VCaP (cell line): ENCODE data around the gene DBN1.

Experiments used
- H3K27ac ChIP-seq: fragments of 450-650 bp; 2 replicates; pipeline ENCODE4 v1.5.1; 2017
- TF ChIP-seq, protein P1 (sequence below): fragments of 450-650 bp; conservative IDR thresholded peaks from 2 replicates; pipeline ENCODE4 v1.5.1; 2017; ENCODE audit warnings: mild to moderate bottlenecking, moderate library complexity

DBN1 gene

DNA sequence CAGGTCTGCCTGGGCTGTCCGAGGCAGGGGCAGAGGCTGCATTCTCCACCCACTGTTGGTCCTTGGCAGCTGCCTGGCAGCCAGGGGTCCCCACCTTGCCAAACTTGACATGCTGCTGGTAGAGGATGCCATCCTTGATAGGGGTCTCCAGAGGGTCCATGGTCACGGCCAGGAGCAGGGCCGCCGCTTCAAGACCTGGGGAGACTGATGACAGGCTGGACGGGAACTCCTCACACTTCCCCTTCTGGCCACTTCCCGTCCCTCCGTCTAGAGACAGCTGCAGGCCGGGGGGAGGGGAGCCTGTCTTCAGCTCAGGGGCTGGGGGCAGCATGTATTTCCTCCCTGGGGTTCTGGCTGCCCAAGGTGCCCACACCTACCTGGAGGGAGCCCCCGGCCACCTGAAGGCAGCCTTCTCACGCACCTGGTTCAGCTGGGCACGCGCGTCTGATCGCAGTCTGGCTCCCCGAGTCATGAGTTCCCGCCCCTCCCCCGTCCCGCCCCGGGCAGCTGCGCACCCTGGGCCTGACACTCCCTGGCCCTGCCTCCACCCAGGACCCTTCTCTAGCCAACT lies 36.0 kb upstream of the DBN1 start, which contains the start of gene DOK3:
DOK3 (minus strand) TSS at position 446 of the 571 bp plus-strand sequence; CDS start at position 160, 286 bp downstream.
- TF ChIP-seq, protein P1, sequence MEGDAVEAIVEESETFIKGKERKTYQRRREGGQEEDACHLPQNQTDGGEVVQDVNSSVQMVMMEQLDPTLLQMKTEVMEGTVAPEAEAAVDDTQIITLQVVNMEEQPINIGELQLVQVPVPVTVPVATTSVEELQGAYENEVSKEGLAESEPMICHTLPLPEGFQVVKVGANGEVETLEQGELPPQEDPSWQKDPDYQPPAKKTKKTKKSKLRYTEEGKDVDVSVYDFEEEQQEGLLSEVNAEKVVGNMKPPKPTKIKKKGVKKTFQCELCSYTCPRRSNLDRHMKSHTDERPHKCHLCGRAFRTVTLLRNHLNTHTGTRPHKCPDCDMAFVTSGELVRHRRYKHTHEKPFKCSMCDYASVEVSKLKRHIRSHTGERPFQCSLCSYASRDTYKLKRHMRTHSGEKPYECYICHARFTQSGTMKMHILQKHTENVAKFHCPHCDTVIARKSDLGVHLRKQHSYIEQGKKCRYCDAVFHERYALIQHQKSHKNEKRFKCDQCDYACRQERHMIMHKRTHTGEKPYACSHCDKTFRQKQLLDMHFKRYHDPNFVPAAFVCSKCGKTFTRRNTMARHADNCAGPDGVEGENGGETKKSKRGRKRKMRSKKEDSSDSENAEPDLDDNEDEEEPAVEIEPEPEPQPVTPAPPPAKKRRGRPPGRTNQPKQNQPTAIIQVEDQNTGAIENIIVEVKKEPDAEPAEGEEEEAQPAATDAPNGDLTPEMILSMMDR, result no peak
- H3K27ac ChIP-seq, result no peak within 1 kb of the TSS

DNA sequence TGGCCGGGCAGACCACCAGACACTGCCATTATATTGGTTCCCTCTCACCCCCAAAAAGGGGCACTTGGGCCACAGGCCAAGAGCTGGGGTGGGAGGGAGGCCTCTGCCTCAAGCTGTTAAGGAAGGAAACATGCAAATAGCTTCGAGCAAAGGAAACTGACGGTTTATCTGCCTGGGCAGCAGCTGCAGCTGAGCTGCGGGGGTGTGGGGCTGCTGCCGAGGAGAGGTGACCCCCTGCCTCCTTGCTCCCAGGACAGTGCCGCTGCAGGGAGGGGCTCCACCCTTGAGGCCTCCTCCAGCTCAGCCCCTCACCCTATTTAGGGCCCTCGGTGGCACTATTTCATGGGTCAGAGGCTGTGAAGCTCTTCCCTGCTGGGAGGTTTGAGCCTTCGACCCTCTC lies 35.4 kb upstream of the DBN1 start:
- no peak overlapping the region for H3K27ac ChIP-seq
- TF ChIP-seq, protein P1, result no peak

DNA sequence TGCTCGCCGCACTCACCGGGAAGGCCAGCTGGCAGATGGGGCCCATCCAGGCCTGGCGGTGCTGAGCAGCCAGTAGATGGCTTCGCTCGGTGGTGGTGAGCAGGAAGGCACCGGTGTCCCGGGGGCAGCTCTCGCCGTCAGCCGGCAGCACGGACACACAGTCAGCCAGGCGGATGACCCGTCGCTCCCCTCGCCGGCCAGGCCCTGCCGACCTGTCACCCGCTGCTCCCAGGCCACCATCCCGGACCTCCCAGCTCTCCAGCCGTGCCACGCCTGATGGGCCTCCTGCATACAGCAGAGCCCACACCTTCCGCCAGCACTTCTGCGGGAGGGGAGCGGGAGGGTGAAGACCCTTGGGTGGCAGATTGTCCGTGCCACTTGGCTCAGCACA lies 34.8 kb upstream of the DBN1 start:
- H3K27ac ChIP-seq, result no peak overlapping the region
- TF ChIP-seq, protein P1, result no peak

DNA sequence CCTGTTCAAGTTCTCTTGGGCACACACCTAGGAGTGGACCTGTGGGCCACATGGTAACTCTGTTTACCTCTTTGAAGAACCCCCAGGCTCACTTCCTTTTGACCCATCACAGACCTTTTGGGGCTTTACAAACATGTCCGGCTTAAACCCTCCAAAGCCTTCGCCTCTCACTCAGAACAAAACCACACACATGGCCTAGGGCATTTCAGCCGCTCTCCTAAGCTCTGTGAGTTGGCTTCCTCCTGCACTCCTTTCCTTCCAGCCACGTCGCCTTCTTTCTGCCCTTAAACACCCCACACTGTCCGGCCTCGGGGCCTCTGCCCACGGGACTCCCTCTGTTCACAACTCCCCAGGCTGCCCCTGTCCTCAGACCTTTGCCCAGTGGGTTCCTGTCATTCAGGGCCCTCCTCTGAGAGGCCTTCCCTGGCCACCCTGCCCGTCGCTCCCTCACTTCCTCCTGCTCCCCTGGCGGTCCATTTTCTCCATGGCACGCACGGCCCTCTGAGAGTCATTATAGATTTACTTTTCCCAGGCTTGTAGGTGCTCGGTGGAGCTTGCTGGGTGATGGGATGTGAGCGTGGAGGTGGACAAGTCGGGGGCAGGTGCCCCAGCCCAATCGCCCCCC lies 34.3 kb upstream of the DBN1 start:
- TF ChIP-seq, protein P1, result no peak
- no peak overlapping the region for H3K27ac ChIP-seq

DNA sequence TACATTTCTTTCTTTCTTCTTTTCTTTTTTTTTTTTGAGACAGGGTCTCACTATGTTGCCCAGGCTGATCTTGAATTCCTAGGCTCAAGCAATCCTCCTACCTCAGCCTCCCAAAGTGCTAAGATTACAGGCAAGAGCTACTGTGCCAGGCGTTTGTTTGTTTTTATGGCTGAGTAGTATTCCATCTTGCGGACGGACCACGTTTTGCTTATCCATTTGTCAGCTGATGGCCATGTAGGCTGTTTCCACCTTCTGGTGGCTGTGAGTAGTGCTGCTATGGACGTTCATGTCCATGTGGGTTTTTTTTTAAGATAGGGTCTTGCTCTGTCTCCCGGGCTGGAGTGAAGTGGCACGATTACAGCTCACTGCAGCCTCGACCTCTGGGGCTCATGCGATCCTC lies 33.7 kb upstream of the DBN1 start:
- TF ChIP-seq, protein P1, result peak; percentile 26; the same call in 1 of the 2 replicates
- H3K27ac ChIP-seq, result no peak overlapping the region

DNA sequence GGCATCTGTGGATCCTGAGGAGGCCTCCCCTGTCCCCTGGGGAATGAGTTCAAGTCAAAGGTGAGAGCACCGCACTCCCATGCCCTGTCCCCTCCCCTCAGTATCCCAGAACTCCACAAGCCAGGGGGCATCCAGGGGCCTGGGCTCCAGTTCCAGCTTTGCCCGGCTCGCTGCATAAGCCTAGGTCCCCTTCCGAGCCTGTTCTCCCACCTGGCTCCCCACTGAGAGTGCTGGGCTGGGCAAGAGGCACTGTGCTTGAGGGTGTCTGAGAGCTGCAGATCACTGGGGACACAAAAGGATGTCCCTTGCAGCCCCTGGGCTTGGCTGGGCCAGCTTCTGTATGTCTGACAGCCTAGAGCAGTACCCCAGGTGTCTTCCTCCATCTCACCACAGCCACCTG lies 31.6 kb upstream of the DBN1 start:
- TF ChIP-seq, protein P1, result no peak
- H3K27ac ChIP-seq, result no peak overlapping the region

DNA sequence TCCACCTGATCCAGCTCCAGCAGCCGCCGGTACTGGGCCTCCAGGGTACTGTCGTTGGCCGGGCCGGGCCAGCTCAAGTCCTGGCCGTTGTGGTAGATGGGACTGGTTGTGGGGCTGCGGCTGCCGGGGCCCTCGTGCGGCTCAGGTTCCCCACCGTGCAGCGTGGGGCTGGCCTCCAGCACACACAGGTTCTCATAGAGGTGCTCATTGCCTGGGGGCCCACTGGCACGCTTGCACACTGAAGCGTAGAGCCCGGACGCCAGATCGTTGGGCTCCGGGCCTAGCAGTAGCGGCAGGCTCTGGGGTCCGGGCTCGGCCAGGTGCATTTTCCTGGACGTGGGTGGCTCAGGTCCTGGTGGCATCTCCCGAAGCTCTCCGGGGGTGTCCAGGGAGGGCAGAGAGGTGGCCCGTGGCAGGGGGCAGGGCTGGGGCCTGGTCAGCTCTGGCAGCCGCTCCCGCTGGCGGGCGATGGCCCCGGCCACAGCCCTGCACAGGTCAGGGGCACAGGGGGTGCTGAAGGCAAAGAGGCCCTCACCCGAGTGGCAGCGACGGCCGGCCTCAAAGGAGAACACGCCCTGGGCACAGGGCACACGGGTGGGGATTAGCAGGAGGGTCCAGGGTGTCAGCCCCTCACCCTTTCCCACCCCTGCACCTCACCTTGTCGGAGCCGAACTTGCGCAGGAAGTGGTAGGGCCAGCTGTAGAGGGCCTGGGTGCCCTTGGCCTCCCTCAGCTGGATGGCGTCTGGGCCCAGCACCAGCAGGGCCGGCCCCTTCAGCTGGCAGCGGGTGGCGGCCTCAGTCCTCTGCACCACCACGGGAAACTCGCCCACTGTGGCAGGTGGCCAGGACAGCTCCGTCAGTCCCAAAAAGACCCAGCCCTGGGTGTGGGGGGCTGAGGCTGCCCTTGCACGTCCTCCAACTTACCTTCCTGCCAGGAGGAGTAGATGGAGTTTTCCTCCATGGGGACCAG lies 30.9 kb upstream of the DBN1 start:
- TF ChIP-seq, protein P1, result no peak
- no peak overlapping the region for H3K27ac ChIP-seq
